Measurements from ENCODE around the gene KLK6. TPM values are rescaled to one million over a fixed set of nuclear protein-coding genes. Genes with fewer than 3 reads are reported as not detected.

The KLK6 gene
- total RNA-seq, 1 donor from 2014 or later = 0.62 TPM

- Mint-ChIP-seq H3K9me3 (ENCODE audit: low read depth) (no peaks in the 10 kb centered on the region), H3K4me1 (ENCODE audit: low read depth) (no peaks in the 10 kb centered on the region), H3K27ac (no peak overlapping the region), H3K27me3 (peaks cover 62% of the 10 kb centered on the region), H3K4me3 (ENCODE audit: low read depth) (no peak overlapping the region), H3K36me3 (ENCODE audit: insufficient read depth) (no peaks in the 10 kb centered on the region)
- TF ChIP-seq CTCF (IDR thresholded peaks at IDR 0.05; ENCODE audit: unreplicated experiment) = no peak
- no peak for DNase-seq (ENCODE audit: low spot score, unreplicated experiment)
Observed at GRCh38 chr19:50963381-50963780, 6.0 kb downstream of the KLK6 start.

DNA sequence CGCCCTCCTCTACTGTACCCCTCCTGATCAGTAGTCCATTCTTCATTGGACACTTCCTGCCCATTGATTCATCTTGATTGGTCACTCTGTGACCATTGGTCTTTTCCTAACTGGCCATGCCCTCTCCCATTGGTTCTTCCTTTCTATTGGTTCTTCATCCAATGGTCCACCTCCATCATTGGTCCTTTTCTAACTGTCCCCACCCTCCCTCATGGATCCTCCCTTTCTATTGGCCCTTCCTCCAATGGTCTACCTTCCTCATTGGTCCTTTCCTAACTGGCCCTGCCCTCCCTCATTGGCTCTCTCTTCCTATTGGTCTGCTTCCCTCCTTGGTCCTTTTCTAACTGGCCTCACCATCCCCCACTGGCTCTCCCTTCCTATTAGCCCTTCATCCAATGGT is 7.1 kb downstream of the KLK6 start:
- H3K36me3 Mint-ChIP-seq (ENCODE audit: insufficient read depth) = no peaks in the 10 kb centered on the region
- no peak for TF ChIP-seq CTCF (IDR thresholded peaks at IDR 0.05; ENCODE audit: unreplicated experiment)
- H3K9me3 Mint-ChIP-seq (ENCODE audit: low read depth) = no peaks in the 10 kb centered on the region
- no peak overlapping the region for H3K27ac Mint-ChIP-seq
- no peak overlapping the region for H3K4me3 Mint-ChIP-seq (ENCODE audit: low read depth)
- H3K27me3 Mint-ChIP-seq = peaks cover 67% of the 10 kb centered on the region
- no peaks in the 10 kb centered on the region for H3K4me1 Mint-ChIP-seq (ENCODE audit: low read depth)
- no peak for DNase-seq (ENCODE audit: low spot score, unreplicated experiment)

- H3K27ac Mint-ChIP-seq = no peak overlapping the region
- no peaks in the 10 kb centered on the region for H3K36me3 Mint-ChIP-seq (ENCODE audit: insufficient read depth)
- no peak for TF ChIP-seq CTCF (IDR thresholded peaks at IDR 0.05; ENCODE audit: unreplicated experiment)
Observed at GRCh38 chr19:50959731-50960500, 9.5 kb downstream of the KLK6 start.

GRCh38 chr19:50957587-50957986 is 11.8 kb downstream of the KLK6 start:
- Mint-ChIP-seq H3K27me3 (peaks cover 50% of the 10 kb centered on the region), H3K36me3 (ENCODE audit: insufficient read depth) (no peaks in the 10 kb centered on the region), H3K4me1 (ENCODE audit: low read depth) (no peaks in the 10 kb centered on the region), H3K9me3 (ENCODE audit: low read depth) (no peaks in the 10 kb centered on the region), H3K27ac (no peak overlapping the region), H3K4me3 (ENCODE audit: low read depth) (no peak overlapping the region)
- TF ChIP-seq CTCF (IDR thresholded peaks at IDR 0.05; ENCODE audit: unreplicated experiment) = no peak
- DNase-seq (ENCODE audit: low spot score, unreplicated experiment) = no peak

More at GRCh38 chr19:50959731-50960500, 9.5 kb downstream of the KLK6 start:
- Mint-ChIP-seq H3K4me3 (ENCODE audit: low read depth) (no peak overlapping the region), H3K27me3 (peaks cover 56% of the 10 kb centered on the region), H3K9me3 (ENCODE audit: low read depth) (no peaks in the 10 kb centered on the region), H3K4me1 (ENCODE audit: low read depth) (no peaks in the 10 kb centered on the region)
- no peak for DNase-seq (ENCODE audit: low spot score, unreplicated experiment)

GRCh38 chr19:50952910-50953309 is 16.5 kb downstream of the KLK6 start, which contains the start of gene KLK5:
TSS of gene KLK5 (minus strand) at chr19:50953038. CDS start at chr19:50952657, 381 bp downstream.
- no peak within 1 kb of the TSS for H3K27ac Mint-ChIP-seq

More at GRCh38 chr19:50952910-50953309, 16.5 kb downstream of the KLK6 start, which contains the start of gene KLK5:
- H3K36me3 Mint-ChIP-seq (ENCODE audit: insufficient read depth) = no peaks in the 10 kb centered on the region
- DNase-seq (ENCODE audit: low spot score, unreplicated experiment) = no peak
- TF ChIP-seq CTCF (IDR thresholded peaks at IDR 0.05; ENCODE audit: unreplicated experiment) = no peak
- peaks cover 38% of the 10 kb centered on the region for H3K27me3 Mint-ChIP-seq
- H3K9me3 Mint-ChIP-seq (ENCODE audit: low read depth) = no peaks in the 10 kb centered on the region
- H3K4me1 Mint-ChIP-seq (ENCODE audit: low read depth) = no peaks in the 10 kb centered on the region
- no peak within 1 kb of the TSS for H3K4me3 Mint-ChIP-seq (ENCODE audit: low read depth)
